Measurements from ENCODE around the gene FGGY.

GRCh38 chr1:59421232-59421920 lies 124.5 kb downstream of the FGGY start:
- TF ChIP-seq CTCF (IDR thresholded peaks at IDR 0.05), result no peak
- TF ChIP-seq POLR2A (IDR thresholded peaks at IDR 0.05), result no peak
